ENCODE results near the gene SMARCAL1. TPM values are rescaled to one million over a fixed set of nuclear protein-coding genes. Genes with fewer than 3 reads are reported as not detected.
A peak's percentile ranks its signal among the peaks of the same experiment; 100 is the strongest.

SMARCAL1 gene
- total RNA-seq, 2 experiments from 2014 or later = 6.3 TPM

DNA sequence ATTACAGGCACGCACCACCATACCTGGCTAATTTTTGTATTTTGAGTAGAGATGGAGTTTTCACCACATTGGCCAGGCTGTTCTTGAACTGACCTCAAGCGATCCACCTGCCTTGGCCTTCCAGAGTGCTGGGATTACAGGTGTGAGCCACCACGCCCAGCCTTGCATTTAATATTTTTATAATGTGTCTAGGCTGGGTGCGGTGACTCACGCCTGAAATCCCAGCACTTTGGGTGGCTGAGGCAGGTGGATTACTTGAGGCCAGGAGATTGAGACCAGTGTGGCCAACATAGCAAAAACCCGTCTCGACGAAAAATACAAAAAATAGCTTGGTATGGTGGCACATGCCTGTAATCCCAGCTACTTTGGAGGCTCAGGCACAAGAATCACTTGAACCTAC lies 89.6 kb downstream of the SMARCAL1 start:
- H3K27ac Mint-ChIP-seq = peak overlapping the region; percentile 94
- no peaks in the 10 kb centered on the region for H3K9me3 Mint-ChIP-seq
- DNase-seq (no peak), ATAC-seq (ENCODE audit: poor library complexity) (no peak)
- peaks cover 66% of the 10 kb centered on the region for H3K4me1 Mint-ChIP-seq (ENCODE audit: low read depth)
- peaks cover 83% of the 10 kb centered on the region for H3K36me3 Mint-ChIP-seq (ENCODE audit: low read depth)
- H3K9me3 ChIP-seq (ENCODE audit: control insufficient read depth in 1 of 2, insufficient read depth in 1 of 2, low read length in 2 of 2) = no peaks in the 10 kb centered on the region
- intact Hi-C loops (cut with DNase I, micrococcal nuclease) = loop anchor here in 1 of 2 experiments (10.0 kb wide), 1 partner anchor 1687 kb away; no protein-coding TSS in a partner anchor
- H3K27me3 Mint-ChIP-seq = no peaks in the 10 kb centered on the region
- no peak overlapping the region for H3K4me3 Mint-ChIP-seq
- TF ChIP-seq, protein P1, sequence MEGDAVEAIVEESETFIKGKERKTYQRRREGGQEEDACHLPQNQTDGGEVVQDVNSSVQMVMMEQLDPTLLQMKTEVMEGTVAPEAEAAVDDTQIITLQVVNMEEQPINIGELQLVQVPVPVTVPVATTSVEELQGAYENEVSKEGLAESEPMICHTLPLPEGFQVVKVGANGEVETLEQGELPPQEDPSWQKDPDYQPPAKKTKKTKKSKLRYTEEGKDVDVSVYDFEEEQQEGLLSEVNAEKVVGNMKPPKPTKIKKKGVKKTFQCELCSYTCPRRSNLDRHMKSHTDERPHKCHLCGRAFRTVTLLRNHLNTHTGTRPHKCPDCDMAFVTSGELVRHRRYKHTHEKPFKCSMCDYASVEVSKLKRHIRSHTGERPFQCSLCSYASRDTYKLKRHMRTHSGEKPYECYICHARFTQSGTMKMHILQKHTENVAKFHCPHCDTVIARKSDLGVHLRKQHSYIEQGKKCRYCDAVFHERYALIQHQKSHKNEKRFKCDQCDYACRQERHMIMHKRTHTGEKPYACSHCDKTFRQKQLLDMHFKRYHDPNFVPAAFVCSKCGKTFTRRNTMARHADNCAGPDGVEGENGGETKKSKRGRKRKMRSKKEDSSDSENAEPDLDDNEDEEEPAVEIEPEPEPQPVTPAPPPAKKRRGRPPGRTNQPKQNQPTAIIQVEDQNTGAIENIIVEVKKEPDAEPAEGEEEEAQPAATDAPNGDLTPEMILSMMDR (IDR thresholded peaks at IDR 0.05) = no peak
- H3K4me1 ChIP-seq (ENCODE audit: insufficient read depth, low read length) = peaks cover 27% of the 10 kb centered on the region
- no peak overlapping the region for H3K4me3 ChIP-seq (ENCODE audit: low read length)
- H3K27me3 ChIP-seq (ENCODE audit: control insufficient read depth in 1 of 2, insufficient read depth in 2 of 2, low read length in 2 of 2) = no peaks in the 10 kb centered on the region
- no peak overlapping the region for H3K27ac ChIP-seq (ENCODE audit: low read depth in 1 of 2, low read length in 2 of 2)
- POLR2A ChIA-PET = interaction anchor here (0.7 kb wide), 1 partner anchor 280 kb away, joined by 3 read pairs; no protein-coding TSS in a partner anchor
- peaks cover 60% of the 10 kb centered on the region for H3K36me3 ChIP-seq (ENCODE audit: insufficient read depth, low read length)
- CTCF ChIA-PET = no interaction called here

DNA sequence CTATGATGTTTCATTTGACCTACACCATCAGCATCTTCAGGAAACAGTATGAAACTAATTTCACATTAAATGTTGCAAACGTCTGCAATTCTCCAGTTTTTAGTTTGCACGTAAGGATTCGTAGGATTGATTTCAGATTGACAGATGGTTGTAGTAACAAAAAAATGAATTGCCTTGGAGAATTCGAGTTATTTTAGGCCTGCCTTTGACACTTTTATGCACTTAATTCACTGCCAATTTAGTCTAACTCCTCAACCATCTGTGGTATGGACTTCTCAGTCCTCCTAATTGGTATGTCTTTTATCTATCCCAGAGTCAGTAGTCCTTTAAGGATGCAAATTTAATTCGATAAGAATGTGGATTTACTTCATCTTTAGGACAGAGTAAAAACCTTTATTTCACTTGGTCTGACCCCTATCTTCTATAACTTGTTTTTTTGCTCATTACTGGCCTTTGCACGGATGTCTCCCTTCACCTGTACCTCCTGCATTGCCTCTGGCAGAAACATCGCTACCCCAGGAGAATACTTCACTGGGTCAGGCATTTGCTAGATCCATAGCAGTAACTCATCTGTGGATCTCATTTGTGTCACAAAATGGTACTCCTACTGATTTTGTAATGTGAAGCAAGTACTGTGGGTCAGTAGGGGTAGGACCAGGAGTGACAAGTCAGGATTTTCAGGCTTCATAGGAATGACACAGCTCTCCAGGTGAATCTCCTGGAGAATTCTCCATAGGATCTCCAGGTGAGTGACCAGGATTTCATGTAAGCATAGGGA lies 90.3 kb downstream of the SMARCAL1 start:
- Mint-ChIP-seq H3K27ac (peak overlapping the region; percentile 34), H3K9me3 (no peaks in the 10 kb centered on the region), H3K36me3 (ENCODE audit: low read depth) (peaks cover 83% of the 10 kb centered on the region), H3K27me3 (no peaks in the 10 kb centered on the region), H3K4me3 (no peak overlapping the region), H3K4me1 (ENCODE audit: low read depth) (peaks cover 61% of the 10 kb centered on the region)
- Histone ChIP-seq H3K36me3 (ENCODE audit: insufficient read depth, low read length) (peaks cover 60% of the 10 kb centered on the region), H3K4me1 (ENCODE audit: insufficient read depth, low read length) (peaks cover 24% of the 10 kb centered on the region), H3K4me3 (ENCODE audit: low read length) (no peak overlapping the region), H3K27ac (ENCODE audit: low read depth in 1 of 2, low read length in 2 of 2) (no peak overlapping the region), H3K27me3 (ENCODE audit: control insufficient read depth in 1 of 2, insufficient read depth in 2 of 2, low read length in 2 of 2) (no peaks in the 10 kb centered on the region), H3K9me3 (ENCODE audit: control insufficient read depth in 1 of 2, insufficient read depth in 1 of 2, low read length in 2 of 2) (no peaks in the 10 kb centered on the region)
- TF ChIP-seq, protein P1 (IDR thresholded peaks at IDR 0.05) = no peak
- intact Hi-C loops (cut with DNase I, micrococcal nuclease) = loop anchor here in 1 of 2 experiments (10.0 kb wide), 1 partner anchor 1688 kb away; no protein-coding TSS in a partner anchor
- ATAC-seq (ENCODE audit: poor library complexity) = no peak
- no peak for DNase-seq
- ChIA-PET CTCF (no interaction called here), POLR2A (interaction anchor here (0.7 kb wide), 1 partner anchor 281 kb away, joined by 3 read pairs; no protein-coding TSS in a partner anchor)

DNA sequence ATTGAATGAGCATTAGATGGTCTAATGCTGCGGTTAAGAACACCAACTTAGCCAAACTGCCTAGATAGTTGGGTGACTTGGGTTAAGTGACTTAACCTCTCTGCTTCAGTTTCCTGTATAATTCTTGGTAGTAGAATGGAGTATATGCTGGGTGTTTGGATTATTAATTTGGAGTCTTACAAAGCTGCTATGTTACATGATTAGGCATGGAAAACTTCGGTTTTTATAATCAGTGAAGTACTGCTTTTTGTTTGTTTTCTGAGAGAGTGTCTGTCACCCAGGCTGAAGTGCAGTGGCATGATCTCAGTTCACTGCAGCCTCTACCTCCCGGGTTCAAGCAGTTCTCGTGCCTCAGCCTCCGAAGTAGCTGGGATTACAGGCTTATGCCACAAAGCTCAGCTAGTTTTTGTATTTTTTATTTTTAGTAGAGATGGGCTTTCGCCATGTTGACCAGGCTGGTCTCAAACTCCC lies 90.9 kb downstream of the SMARCAL1 start:
- H3K36me3 ChIP-seq (ENCODE audit: insufficient read depth, low read length) = peaks cover 60% of the 10 kb centered on the region
- CTCF ChIA-PET = no interaction called here
- H3K9me3 ChIP-seq (ENCODE audit: control insufficient read depth in 1 of 2, insufficient read depth in 1 of 2, low read length in 2 of 2) = no peaks in the 10 kb centered on the region
- peaks cover 18% of the 10 kb centered on the region for H3K4me1 ChIP-seq (ENCODE audit: insufficient read depth, low read length)
- POLR2A ChIA-PET = no interaction called here
- no peak overlapping the region for H3K27ac ChIP-seq (ENCODE audit: low read depth in 1 of 2, low read length in 2 of 2)
- H3K9me3 Mint-ChIP-seq = no peaks in the 10 kb centered on the region
- ATAC-seq (ENCODE audit: poor library complexity) (no peak), DNase-seq (no peak)
- TF ChIP-seq, protein P1 (IDR thresholded peaks at IDR 0.05) = no peak
- no peak overlapping the region for H3K4me3 ChIP-seq (ENCODE audit: low read length)
- no peaks in the 10 kb centered on the region for H3K27me3 Mint-ChIP-seq
- H3K4me3 Mint-ChIP-seq = no peak overlapping the region
- H3K27ac Mint-ChIP-seq = no peak overlapping the region
- peaks cover 55% of the 10 kb centered on the region for H3K4me1 Mint-ChIP-seq (ENCODE audit: low read depth)
- no peaks in the 10 kb centered on the region for H3K27me3 ChIP-seq (ENCODE audit: control insufficient read depth in 1 of 2, insufficient read depth in 2 of 2, low read length in 2 of 2)
- intact Hi-C loops (cut with DNase I, micrococcal nuclease) = loop anchor here in 1 of 2 experiments (10.0 kb wide), 1 partner anchor 1688 kb away; no protein-coding TSS in a partner anchor
- H3K36me3 Mint-ChIP-seq (ENCODE audit: low read depth) = peaks cover 83% of the 10 kb centered on the region
